Parathyroid adenoma (tissue), 2 donors: ENCODE data around the gene TFCP2L1.

Experiments
- H2AFZ ChIP-seq: fragments of 300-600 bp; sonication (generic); one replicate; pipeline ENCODE4 v1.7.0; 2017; ENCODE audit warnings: antibody characterized with exemption, mild to moderate bottlenecking
- H3K27ac ChIP-seq: fragments of 300-600 bp; sonication (generic); one replicate; pipeline ENCODE4 v1.7.0; 2017
- H3K27me3 ChIP-seq: fragments of 300-600 bp; sonication (generic); one replicate; pipeline ENCODE4 v1.7.0; 2017; ENCODE audit warnings: low read length; ENCODE audit not compliant: control insufficient read depth, insufficient read depth
- H3K36me3 ChIP-seq: fragments of 300-600 bp; sonication (generic); one replicate; pipeline ENCODE4 v1.7.0; 2017; ENCODE audit warnings: low read length; ENCODE audit not compliant: control insufficient read depth, insufficient read depth
- H3K4me1 ChIP-seq: fragments of 300-600 bp; sonication (generic); one replicate; pipeline ENCODE4 v1.7.0; 2017; ENCODE audit warnings: control low read depth
- H3K4me2 ChIP-seq: fragments of 300-600 bp; sonication (generic); one replicate; pipeline ENCODE4 v1.7.0; 2017; ENCODE audit warnings: low read length
- H3K4me3 ChIP-seq: fragments of 300-600 bp; sonication (generic); one replicate; pipeline ENCODE4 v1.7.0; 2017; ENCODE audit warnings: low read depth, low read length
- H3K79me2 ChIP-seq: fragments of 300-600 bp; sonication (generic); one replicate; pipeline ENCODE4 v1.7.0; 2017; ENCODE audit warnings: control low read depth
- H3K9ac ChIP-seq: fragments of 300-600 bp; sonication (generic); one replicate; pipeline ENCODE4 v1.7.0; 2017; ENCODE audit warnings: mild to moderate bottlenecking
- H3K9me3 ChIP-seq: fragments of 300-600 bp; sonication (generic); one replicate; pipeline ENCODE4 v1.7.0; 2017; ENCODE audit warnings: low read length; ENCODE audit not compliant: control insufficient read depth
- TF ChIP-seq, protein P1 (sequence below): fragments of 300-600 bp; sonication (generic); IDR thresholded peaks from one replicate; pipeline ENCODE4 v1.7.0; 2017; ENCODE audit warnings: antibody characterized with exemption, mild to moderate bottlenecking
- donor health status: primary hyperparathyroidism.

The TFCP2L1 gene

GRCh38 chr2:121266543-121267106, 18.4 kb downstream of the TFCP2L1 start:
- TF ChIP-seq, protein P1, sequence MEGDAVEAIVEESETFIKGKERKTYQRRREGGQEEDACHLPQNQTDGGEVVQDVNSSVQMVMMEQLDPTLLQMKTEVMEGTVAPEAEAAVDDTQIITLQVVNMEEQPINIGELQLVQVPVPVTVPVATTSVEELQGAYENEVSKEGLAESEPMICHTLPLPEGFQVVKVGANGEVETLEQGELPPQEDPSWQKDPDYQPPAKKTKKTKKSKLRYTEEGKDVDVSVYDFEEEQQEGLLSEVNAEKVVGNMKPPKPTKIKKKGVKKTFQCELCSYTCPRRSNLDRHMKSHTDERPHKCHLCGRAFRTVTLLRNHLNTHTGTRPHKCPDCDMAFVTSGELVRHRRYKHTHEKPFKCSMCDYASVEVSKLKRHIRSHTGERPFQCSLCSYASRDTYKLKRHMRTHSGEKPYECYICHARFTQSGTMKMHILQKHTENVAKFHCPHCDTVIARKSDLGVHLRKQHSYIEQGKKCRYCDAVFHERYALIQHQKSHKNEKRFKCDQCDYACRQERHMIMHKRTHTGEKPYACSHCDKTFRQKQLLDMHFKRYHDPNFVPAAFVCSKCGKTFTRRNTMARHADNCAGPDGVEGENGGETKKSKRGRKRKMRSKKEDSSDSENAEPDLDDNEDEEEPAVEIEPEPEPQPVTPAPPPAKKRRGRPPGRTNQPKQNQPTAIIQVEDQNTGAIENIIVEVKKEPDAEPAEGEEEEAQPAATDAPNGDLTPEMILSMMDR, result no peak
- Histone ChIP-seq H3K4me2 (no peak overlapping the region), H3K4me1 (peaks cover 5% of the 10 kb centered on the region), H3K79me2 (no peaks in the 10 kb centered on the region), H3K27ac (no peak overlapping the region), H2AFZ (no peak overlapping the region), H3K9me3 (no peaks in the 10 kb centered on the region), H3K36me3 (no peaks in the 10 kb centered on the region), H3K4me3 (no peak overlapping the region), H3K9ac (no peak overlapping the region), H3K27me3 (no peaks in the 10 kb centered on the region)

GRCh38 chr2:121263996-121264715, 20.8 kb downstream of the TFCP2L1 start:
- H3K36me3 ChIP-seq, result no peaks in the 10 kb centered on the region
- H3K4me3 ChIP-seq, result no peak overlapping the region
- H3K9ac ChIP-seq, result no peak overlapping the region
- H3K4me1 ChIP-seq, result peaks cover 3% of the 10 kb centered on the region
- no peak overlapping the region for H3K4me2 ChIP-seq
- no peak overlapping the region for H3K27ac ChIP-seq
- H3K79me2 ChIP-seq, result no peaks in the 10 kb centered on the region
- no peaks in the 10 kb centered on the region for H3K9me3 ChIP-seq
- TF ChIP-seq, protein P1, result no peak
- H2AFZ ChIP-seq, result no peak overlapping the region
- H3K27me3 ChIP-seq, result no peaks in the 10 kb centered on the region

DNA sequence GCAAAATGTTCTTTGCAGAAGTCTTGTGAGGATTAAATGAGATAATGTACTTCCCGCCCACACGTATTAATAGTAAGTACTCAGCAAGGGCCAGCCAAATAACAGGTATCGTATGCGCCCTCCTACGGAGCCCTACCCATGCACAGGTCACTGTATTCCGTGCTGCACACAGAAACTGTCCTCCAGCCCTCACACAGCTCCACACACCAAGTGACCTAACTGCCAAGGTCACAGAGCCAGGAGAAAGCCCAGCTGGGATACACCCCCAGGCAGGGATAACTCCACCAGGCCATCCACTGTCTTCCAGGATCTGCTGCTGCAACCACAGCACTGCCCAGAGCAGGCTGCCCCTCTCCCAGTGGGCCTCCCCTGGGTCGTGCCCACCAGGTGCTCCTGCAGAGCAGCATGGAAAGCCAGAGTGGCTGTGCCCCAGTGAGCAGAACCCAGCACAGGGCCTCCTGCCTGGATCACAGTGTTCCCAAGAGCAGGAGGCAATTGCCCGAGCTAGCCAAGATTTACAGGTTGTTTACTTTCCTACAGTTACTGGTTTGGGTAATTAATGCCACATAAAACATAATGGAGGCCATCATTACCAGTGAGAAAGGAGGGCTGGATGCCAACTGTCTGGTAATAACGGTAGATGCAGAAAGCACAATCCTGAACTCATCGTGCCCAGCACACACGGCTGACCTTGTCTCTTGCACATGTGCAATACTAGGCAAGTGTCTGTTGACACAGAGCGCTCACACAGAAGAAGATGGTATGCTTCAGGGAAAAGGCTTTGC, 24.4 kb downstream of the TFCP2L1 start:
- H3K27ac ChIP-seq, result no peak overlapping the region
- H3K27me3 ChIP-seq, result no peaks in the 10 kb centered on the region
- H3K79me2 ChIP-seq, result peaks cover 7% of the 10 kb centered on the region
- peaks cover 3% of the 10 kb centered on the region for H3K4me1 ChIP-seq
- H3K36me3 ChIP-seq, result no peaks in the 10 kb centered on the region
- TF ChIP-seq, protein P1, result no peak
- no peak overlapping the region for H3K9ac ChIP-seq
- H3K4me3 ChIP-seq, result no peak overlapping the region
- no peaks in the 10 kb centered on the region for H3K9me3 ChIP-seq
- H2AFZ ChIP-seq, result peak overlapping the region; percentile 31
- H3K4me2 ChIP-seq, result no peak overlapping the region

GRCh38 chr2:121258051-121258450, 27.0 kb downstream of the TFCP2L1 start:
- Histone ChIP-seq H3K4me1 (peaks cover 3% of the 10 kb centered on the region), H3K4me2 (no peak overlapping the region), H3K36me3 (no peaks in the 10 kb centered on the region), H3K79me2 (peaks cover 7% of the 10 kb centered on the region), H3K9ac (no peak overlapping the region), H3K27me3 (no peaks in the 10 kb centered on the region), H3K4me3 (no peak overlapping the region), H3K9me3 (no peaks in the 10 kb centered on the region), H2AFZ (no peak overlapping the region), H3K27ac (no peak overlapping the region)
- TF ChIP-seq, protein P1, result no peak
